T-helper 1 cell treated with Interleukin-12 subunit alpha and Interleukin-12 subunit beta and Interleukin-4 antibody, amounts not matched to agents 30 μg/mL and 1 μg/mL, for 36 hours (primary cell): ENCODE data around the gene SLC25A40.
"Not testable (repeated sequence)": the region's sequence is repeated elsewhere in the genome, so short reads cannot be mapped to it uniquely, and the experiment has no call there.

Experiments
- H3K27ac Mint-ChIP-seq: one replicate; pipeline ENCODE4 v1.8.0; 2021; ENCODE audit warnings: mild to moderate bottlenecking, mixed read lengths
- H3K27me3 Mint-ChIP-seq: one replicate; pipeline ENCODE4 v1.8.0; 2021; ENCODE audit warnings: low read depth, mixed read lengths
- H3K36me3 Mint-ChIP-seq: one replicate; pipeline ENCODE4 v1.8.0; 2021; ENCODE audit warnings: low read depth, mixed read lengths
- H3K4me1 Mint-ChIP-seq: one replicate; pipeline ENCODE4 v1.8.0; 2021; ENCODE audit warnings: low read depth, mixed read lengths
- H3K4me3 Mint-ChIP-seq: one replicate; pipeline ENCODE4 v1.8.0; 2021; ENCODE audit warnings: mild to moderate bottlenecking, moderate library complexity, mixed read lengths
- H3K9me3 Mint-ChIP-seq: one replicate; pipeline ENCODE4 v1.8.0; 2021; ENCODE audit warnings: mixed read lengths

SLC25A40 gene

GRCh38 chr7:87877366-87878040 is 1.3 kb upstream of the SLC25A40 start:
- Mint-ChIP-seq H3K27me3 (no peaks in the 10 kb centered on the region), H3K27ac (peak overlapping the region; percentile 96), H3K36me3 (peaks cover 28% of the 10 kb centered on the region), H3K4me1 (peaks cover 41% of the 10 kb centered on the region), H3K4me3 (peak overlapping the region; percentile 93), H3K9me3 (peaks cover 6% of the 10 kb centered on the region)

- no peaks in the 10 kb centered on the region for H3K27me3 Mint-ChIP-seq
- H3K9me3 Mint-ChIP-seq: peaks cover 12% of the 10 kb centered on the region
- peak overlapping the region; percentile 96 for H3K27ac Mint-ChIP-seq
- peaks cover 29% of the 10 kb centered on the region for H3K36me3 Mint-ChIP-seq
- peak overlapping the region; percentile 93 for H3K4me3 Mint-ChIP-seq
- H3K4me1 Mint-ChIP-seq: peaks cover 44% of the 10 kb centered on the region
Observed at GRCh38 chr7:87876869-87877234, 692 bp upstream of the SLC25A40 start.

DNA sequence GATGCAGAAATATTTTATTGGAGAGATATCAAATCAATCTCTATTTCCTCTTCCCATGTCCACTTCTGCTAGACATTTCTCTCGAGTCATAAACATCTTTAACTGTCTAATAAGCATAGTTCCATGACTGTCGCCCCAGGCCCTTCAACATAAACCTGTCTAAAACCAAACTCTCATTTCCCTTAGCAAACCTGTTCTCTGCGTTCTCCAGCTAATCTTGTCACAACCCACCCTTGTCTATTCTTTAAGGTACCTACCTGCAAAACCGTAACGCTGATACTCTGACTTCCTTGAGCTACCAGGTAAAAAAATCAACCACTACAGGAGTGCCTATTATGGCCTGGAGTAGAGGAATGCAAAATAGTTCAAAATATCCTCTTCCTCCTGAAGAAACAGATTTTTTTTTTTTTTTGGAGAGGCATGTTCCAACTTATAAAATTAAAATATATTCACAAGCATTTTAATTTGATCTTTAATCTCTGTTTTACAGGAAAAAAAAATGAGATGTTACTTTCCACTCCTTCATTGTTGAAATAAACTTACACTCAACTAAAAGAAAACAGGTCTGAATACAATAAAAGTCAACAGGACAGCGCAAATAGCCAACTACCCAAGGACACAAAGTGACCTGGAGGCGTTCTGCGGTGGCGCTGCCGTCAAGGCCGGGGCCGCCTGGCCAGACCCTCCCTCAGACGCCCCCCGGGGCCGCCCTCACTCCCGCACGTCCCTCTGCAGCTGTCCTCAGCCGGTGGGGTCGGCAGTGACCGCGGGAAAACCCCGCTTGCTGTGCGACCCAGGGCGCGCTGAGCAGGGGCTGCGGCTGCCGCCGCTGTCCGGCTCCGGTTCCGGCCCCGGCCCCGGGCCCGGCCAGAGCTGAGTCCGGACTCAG is 765 bp downstream of the SLC25A40 start:
- peaks cover 37% of the 10 kb centered on the region for H3K4me1 Mint-ChIP-seq
- H3K4me3 Mint-ChIP-seq: peak overlapping the region; percentile 93
- H3K9me3 Mint-ChIP-seq: peaks cover 23% of the 10 kb centered on the region
- H3K36me3 Mint-ChIP-seq: peaks cover 33% of the 10 kb centered on the region
- H3K27me3 Mint-ChIP-seq: no peaks in the 10 kb centered on the region
- peak overlapping the region; percentile 56 for H3K27ac Mint-ChIP-seq

DNA sequence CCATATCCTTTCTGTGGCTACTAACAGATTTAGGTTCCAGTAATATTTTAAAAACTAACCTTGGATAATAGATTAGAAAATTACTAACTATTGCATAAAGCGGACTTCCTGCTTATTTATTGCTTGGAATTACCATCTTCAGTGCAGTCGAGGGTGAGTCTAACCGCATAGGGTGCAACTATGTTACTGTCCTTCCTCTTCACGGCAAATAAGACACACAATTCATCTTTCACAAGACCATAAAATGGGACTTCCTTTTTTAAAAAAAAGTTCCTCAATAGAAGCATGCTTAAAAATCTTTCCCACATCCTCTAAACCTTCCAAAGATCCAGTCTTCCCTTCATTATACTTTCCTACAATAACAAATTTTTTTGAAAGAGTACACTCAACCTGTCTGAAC is 2.1 kb downstream of the SLC25A40 start:
- Mint-ChIP-seq H3K27ac (peak overlapping the region; percentile 37), H3K9me3 (peaks cover 23% of the 10 kb centered on the region), H3K4me1 (peaks cover 28% of the 10 kb centered on the region), H3K4me3 (peak overlapping the region; percentile 85), H3K27me3 (no peaks in the 10 kb centered on the region), H3K36me3 (peaks cover 30% of the 10 kb centered on the region)

DNA sequence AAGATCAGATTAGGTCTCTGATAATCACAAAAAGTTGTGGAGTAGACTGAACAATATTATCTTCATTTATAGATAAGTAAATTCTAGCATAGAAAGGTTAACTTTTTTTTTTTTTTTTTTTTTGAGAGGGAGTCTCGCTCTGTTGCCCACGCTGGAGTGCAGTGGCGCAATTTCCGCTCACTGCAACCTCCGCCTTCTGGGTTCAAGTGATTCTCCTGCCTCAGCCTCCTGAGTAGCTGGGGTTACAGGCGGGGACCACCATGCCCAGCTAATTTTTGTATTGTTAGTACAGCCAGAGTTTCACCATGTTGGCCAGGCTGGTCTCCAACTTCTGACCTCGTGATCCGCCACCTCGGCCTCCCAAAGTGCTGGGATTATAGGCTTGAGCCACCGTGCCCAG is 2.8 kb downstream of the SLC25A40 start:
- not testable (repeated sequence) for H3K27me3 Mint-ChIP-seq, H3K27ac Mint-ChIP-seq, H3K4me3 Mint-ChIP-seq
- H3K4me1 Mint-ChIP-seq: peaks cover 28% of the 10 kb centered on the region
- peaks cover 23% of the 10 kb centered on the region for H3K9me3 Mint-ChIP-seq
- peaks cover 33% of the 10 kb centered on the region for H3K36me3 Mint-ChIP-seq

GRCh38 chr7:87872346-87872745 is 3.8 kb downstream of the SLC25A40 start:
- Mint-ChIP-seq H3K9me3 (peaks cover 27% of the 10 kb centered on the region), H3K4me3 (no peak overlapping the region), H3K36me3 (peaks cover 40% of the 10 kb centered on the region), H3K27me3 (no peaks in the 10 kb centered on the region), H3K4me1 (peaks cover 24% of the 10 kb centered on the region), H3K27ac (no peak overlapping the region)

DNA sequence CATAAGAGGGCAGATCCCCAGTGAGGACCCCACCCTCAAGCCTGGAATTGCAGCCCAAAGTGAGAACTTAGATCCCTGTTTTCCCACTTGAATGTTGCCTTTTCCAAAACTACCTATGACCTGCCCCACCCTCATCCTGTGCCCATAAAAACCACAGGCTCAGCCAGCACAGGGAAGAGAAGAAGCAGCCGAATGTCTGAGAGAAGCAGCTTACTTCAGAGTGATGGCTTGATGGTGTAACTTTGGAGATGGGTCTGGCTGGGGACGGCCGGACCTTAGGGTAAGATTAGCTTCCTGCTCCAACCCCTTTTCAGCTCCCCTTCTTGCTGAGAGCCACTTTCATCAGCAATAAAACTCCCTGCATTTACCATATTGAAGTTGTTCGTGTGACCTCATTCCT is 5.7 kb downstream of the SLC25A40 start:
- peaks cover 24% of the 10 kb centered on the region for H3K4me1 Mint-ChIP-seq
- H3K27ac Mint-ChIP-seq: no peak overlapping the region
- H3K27me3 Mint-ChIP-seq: no peaks in the 10 kb centered on the region
- H3K36me3 Mint-ChIP-seq: peaks cover 59% of the 10 kb centered on the region
- peaks cover 41% of the 10 kb centered on the region for H3K9me3 Mint-ChIP-seq
- no peak overlapping the region for H3K4me3 Mint-ChIP-seq

GRCh38 chr7:87866533-87866932 is 9.6 kb downstream of the SLC25A40 start:
- not testable (repeated sequence) for H3K4me3 Mint-ChIP-seq, H3K27ac Mint-ChIP-seq, H3K27me3 Mint-ChIP-seq
- Mint-ChIP-seq H3K36me3 (peaks cover 64% of the 10 kb centered on the region), H3K4me1 (peaks cover 11% of the 10 kb centered on the region), H3K9me3 (peaks cover 26% of the 10 kb centered on the region)

DNA sequence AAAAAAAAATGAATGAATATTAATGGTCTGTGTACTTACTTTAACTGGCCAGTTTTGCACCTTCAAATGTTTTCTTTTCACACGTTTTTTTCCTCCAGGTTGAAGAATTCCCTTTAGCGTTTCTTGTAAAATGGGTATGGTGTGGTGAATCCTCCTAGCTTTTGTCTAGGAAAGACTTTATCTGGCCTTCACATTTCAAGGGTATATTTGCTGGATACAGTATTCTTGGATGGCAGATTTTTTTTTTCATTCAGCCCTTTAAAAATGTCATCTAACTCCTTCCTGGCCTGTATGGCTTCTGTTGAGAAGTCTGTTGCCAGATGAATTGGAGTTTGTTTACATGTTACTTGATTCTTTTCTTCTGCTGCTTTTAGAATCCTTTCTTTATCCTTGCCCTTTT is 10.1 kb downstream of the SLC25A40 start:
- Mint-ChIP-seq H3K4me1 (peaks cover 11% of the 10 kb centered on the region), H3K27me3 (no peaks in the 10 kb centered on the region), H3K27ac (no peak overlapping the region), H3K4me3 (no peak overlapping the region), H3K36me3 (peaks cover 60% of the 10 kb centered on the region), H3K9me3 (peaks cover 24% of the 10 kb centered on the region)

- H3K36me3 Mint-ChIP-seq: peaks cover 37% of the 10 kb centered on the region
- H3K9me3 Mint-ChIP-seq: no peaks in the 10 kb centered on the region
Observed at GRCh38 chr7:87858417-87859100, 17.6 kb downstream of the SLC25A40 start.

GRCh38 chr7:87853237-87853864 is 22.8 kb downstream of the SLC25A40 start:
- no peaks in the 10 kb centered on the region for H3K9me3 Mint-ChIP-seq

More at GRCh38 chr7:87858417-87859100, 17.6 kb downstream of the SLC25A40 start:
- no peak overlapping the region for H3K4me3 Mint-ChIP-seq
- H3K4me1 Mint-ChIP-seq: peaks cover 3% of the 10 kb centered on the region
- no peak overlapping the region for H3K27ac Mint-ChIP-seq
- H3K27me3 Mint-ChIP-seq: no peaks in the 10 kb centered on the region

GRCh38 chr7:87852306-87852705 is 23.9 kb downstream of the SLC25A40 start:
- Mint-ChIP-seq H3K4me1 (peaks cover 4% of the 10 kb centered on the region), H3K27me3 (no peaks in the 10 kb centered on the region), H3K9me3 (no peaks in the 10 kb centered on the region), H3K27ac (no peak overlapping the region), H3K36me3 (peaks cover 32% of the 10 kb centered on the region), H3K4me3 (no peak overlapping the region)

More at GRCh38 chr7:87853237-87853864, 22.8 kb downstream of the SLC25A40 start:
- Mint-ChIP-seq H3K27me3 (no peaks in the 10 kb centered on the region), H3K4me1 (peaks cover 4% of the 10 kb centered on the region), H3K36me3 (peaks cover 39% of the 10 kb centered on the region), H3K4me3 (no peak overlapping the region), H3K27ac (no peak overlapping the region)

DNA sequence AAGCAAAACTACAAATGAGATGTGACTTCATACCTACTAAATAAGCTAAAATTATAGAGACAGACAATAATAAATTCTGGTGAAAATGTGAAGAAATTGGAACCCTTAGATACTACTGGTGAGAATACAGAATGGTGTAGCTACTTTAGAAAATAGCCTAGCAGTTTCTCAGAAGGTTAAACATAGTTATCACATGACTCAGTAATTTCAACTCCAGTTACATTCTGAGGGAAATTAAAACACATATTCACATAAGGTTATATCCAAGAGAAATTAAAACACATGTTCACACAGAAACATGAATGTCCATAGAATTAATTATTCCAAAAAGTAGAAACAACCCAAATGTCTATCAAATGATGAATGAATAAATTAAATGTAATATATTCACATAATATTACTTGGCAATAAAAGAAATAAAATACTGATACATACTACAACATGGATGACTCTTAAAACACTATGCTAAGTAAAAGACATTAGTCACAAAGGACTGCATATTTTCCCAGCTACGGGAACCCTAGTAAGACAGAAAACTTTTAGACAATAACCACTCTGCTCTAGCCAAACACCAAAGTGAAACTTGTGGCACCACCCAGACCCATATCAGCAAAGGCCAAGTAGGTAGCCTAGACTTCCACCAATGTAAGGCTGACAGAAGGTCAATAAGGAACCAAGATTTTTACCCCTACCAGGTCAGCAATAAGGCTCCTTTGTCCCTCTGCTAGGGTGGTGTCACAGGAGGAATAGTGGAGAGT is 25.1 kb downstream of the SLC25A40 start:
- Mint-ChIP-seq H3K36me3 (peaks cover 28% of the 10 kb centered on the region), H3K27ac (no peak overlapping the region), H3K4me1 (peaks cover 5% of the 10 kb centered on the region), H3K27me3 (no peaks in the 10 kb centered on the region), H3K4me3 (no peak overlapping the region), H3K9me3 (no peaks in the 10 kb centered on the region)

DNA sequence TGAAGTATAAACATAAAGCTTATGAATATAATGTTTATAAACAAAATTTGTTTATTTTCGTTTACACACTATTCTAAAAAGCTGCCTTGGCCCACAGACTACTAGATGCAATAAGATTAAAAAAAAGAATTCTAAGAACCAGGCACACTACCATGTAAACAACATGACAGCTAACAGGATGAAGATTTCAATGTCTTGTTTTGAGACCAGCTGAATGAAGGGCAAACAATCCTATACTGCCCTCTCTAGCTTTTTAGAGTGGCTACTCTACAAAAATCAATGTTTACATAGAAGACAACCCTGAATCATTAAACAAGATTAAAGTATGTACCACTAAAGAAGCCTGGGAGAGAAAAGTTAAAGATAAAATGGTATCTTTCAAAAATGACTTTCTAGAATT is 38.6 kb downstream of the SLC25A40 start:
- Mint-ChIP-seq H3K9me3 (no peaks in the 10 kb centered on the region), H3K27ac (no peak overlapping the region), H3K27me3 (no peaks in the 10 kb centered on the region), H3K4me1 (peaks cover 2% of the 10 kb centered on the region), H3K36me3 (peaks cover 18% of the 10 kb centered on the region), H3K4me3 (no peak overlapping the region)
